ENCODE results near the gene MAST3.

Gene MAST3

GRCh38 chr19:18097217-18097992 lies at the start of gene MAST3:
MAST3 (plus strand) TSS chr19:18097778; CDS start chr19:18097793, 15 bp downstream.
- DNase-seq, result peak; percentile 69 to 77

GRCh38 chr19:18049385-18049784 lies 48.2 kb upstream of the MAST3 start:
- DNase-seq, result no peak

DNA sequence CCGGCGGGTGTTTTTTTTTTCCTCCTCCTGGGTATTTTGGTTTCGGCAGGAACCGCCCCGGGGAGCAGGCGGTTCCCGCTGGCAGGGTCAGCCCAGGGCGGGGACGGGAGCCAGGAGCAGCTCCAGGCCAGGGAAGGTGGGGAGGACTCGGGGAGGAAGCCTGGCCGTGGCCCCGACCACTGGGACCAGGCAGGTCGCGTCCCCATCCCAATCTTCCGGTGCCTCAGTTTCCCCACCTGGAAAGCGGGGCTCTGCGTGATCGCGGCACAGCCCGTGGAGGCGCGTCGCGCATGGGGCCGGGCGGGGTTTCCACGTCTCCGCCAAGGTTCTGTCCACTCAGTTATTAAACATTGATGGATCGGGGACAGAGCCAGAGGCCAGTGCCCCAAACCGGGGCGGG lies 45.7 kb upstream of the MAST3 start:
- DNase-seq, result no peak

DNA sequence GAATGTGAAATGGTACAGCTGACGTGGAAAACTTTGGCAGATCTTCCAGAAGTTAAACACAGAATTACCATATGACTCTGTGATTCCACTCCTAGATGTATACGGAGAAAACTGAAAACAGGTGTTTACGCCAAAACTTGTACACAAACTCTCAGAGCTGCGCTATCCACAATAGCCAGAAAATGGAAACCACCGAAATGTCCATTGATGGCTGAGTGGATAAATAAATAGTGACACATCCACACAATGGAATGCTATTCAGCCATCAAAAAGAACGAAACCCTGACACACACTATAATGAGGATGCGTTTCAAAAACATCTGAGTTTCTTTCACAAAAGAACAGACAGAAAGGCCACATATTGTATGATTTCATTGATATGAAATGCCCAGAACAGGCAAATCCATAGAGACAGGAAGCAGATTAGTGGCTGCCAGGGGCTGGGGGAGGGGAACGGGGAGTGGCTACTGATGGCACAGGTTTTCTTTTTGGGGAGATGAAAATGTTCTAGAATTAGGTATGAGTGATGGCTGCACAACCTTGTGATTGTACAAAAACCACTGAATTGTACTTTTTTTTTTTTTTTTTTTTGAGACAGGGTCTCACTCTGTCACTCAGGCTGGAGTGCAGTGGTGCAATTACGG lies 43.9 kb upstream of the MAST3 start:
- DNase-seq, result no peak

- DNase-seq, result no peak
Measured at GRCh38 chr19:18055967-18056366, 41.6 kb upstream of the MAST3 start.

DNA sequence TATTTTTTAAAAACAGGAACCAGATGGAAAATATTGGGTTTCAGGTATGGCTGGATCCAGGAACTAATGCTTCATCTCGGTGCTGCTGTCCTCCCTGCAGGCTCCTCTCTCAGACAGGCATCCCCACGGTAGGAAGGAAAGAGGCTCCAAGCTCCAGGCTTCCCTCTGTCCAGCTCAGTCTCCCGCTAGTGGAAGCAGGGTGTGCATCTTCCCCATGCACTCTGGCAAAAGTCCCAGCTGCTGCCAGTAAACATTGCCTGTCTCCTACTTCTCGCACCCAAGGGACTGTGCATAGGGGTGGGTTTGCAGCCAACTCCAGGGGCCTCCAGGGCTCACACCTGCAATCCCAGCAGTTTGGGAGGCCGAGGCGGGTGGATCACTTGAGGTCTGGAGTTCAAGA lies 40.0 kb upstream of the MAST3 start:
- no peak for DNase-seq

- DNase-seq, result peak; percentile 62 to 67
Measured at GRCh38 chr19:18058208-18059009, 39.2 kb upstream of the MAST3 start.

DNA sequence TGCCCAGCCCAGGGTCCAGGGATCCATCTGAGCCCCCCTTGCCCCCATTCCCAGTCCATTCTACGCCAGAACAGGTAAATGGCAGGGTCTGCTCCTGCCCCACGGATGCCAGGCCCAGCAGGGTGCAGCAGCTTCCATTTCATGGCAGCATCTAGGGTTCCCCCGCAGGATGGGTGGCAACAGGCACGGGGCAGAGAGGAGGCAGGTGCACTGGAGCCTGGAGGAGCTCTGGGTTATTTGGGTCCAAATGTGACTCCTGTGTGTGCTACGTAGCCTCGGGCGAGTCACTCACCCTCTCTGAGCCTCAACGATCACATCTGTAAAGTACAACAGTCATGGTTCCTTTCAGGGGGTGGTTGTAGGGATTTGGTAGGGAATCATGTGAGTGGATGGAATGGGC lies 38.3 kb upstream of the MAST3 start:
- DNase-seq, result no peak

- no peak for DNase-seq
Measured at GRCh38 chr19:18059902-18060301, 37.7 kb upstream of the MAST3 start.

DNA sequence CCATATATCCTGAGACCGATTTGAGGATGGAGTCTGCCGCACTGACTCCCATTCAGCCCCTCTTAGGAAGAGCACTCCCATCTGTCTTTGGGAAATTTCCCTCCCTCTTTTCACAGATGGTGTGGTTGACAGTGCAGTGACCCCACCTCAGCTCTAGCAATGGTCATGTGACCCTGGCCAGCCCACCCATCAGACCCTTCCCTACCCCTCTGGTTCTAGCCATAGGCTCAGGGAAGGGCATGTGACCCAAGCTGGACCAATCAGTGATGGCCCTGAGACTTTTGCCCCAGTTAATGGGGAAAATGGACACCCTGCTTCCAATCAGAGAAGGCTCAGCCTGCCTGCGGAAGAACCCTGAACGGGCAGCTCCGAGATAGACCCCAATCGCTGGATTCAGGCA lies 37.1 kb upstream of the MAST3 start:
- no peak for DNase-seq

- peak in 1 of 2 experiments; percentile 13 for DNase-seq
Measured at GRCh38 chr19:18062028-18062427, 35.5 kb upstream of the MAST3 start.

GRCh38 chr19:18063463-18063862 lies 34.1 kb upstream of the MAST3 start:
- DNase-seq, result no peak

DNA sequence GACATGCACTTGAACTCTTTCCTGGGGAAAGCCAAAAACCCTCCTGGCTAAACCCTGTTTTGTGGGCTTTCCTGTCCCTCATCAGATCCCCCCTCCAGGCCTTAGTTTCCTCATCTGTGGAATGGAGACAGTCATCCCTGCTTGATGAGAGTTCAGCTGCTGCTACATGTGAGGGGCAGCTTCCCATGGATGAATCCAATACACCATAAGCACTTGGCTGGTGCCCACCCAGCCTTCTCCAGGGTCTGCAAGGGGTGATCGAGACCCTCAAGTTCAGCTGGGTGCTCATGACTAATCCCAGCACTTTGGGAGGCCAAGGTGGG lies 32.4 kb upstream of the MAST3 start:
- no peak for DNase-seq

DNA sequence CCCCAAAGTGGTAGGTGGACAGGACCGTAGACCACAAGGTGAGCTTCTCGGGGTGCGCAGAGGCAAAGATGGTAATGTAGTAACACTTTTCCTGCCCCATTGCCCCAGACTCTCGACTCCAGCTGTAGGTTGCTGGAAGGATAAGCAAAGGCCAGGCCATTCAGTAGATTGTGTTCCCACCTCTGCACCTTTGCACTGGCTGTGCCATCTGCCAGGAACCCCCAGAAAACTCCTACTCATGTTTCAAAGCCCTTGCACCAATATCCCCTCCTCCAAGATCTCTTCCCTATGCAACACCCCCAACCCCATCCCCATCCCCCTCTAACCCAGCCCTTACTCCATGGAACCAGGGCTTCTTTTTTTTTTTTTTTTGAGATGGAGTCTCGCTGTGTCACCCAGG lies 29.2 kb upstream of the MAST3 start:
- no peak for DNase-seq

GRCh38 chr19:18069383-18069782 lies 28.2 kb upstream of the MAST3 start:
- DNase-seq, result no peak

- DNase-seq, result no peak
Measured at GRCh38 chr19:18070181-18070580, 27.4 kb upstream of the MAST3 start.

DNA sequence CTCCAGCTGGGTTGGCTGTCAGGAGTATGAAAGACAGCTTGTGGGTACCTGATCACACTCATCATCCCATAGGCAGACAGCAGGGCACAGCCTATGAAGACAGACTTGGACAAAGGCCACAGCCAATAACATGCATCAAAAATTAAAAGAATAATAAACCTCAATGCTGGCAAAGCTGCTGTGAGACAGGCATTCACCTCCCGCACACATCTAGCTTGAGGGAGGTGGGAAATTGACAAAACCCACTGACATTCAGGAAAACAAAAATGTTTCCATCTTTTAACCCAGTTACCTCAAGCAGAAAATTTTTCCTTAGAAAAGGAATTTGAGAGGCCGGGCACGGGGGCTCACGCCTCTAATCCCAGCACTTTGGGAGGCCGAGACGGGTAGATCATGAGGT lies 25.2 kb upstream of the MAST3 start:
- no peak for DNase-seq

GRCh38 chr19:18073197-18073596 lies 24.4 kb upstream of the MAST3 start:
- DNase-seq, result no peak

DNA sequence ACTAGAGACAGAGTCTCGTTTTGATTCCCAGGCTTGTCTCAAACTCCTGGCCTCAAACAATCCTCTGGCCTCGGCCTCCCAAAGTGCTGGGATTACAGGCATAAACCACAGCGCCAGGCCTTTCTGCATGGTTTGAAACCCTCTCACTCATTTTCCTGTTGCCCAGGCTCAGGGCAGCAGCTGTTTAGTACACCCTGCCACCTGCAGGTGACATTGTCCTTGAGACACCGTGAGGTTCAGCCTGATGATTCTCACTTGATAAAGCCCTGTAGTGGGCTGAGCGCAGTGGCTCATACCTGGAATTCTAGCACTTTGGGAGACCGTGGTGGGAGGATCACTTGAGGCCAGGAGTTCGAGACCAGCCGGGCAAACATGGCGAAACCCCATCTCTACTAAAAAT lies 23.4 kb upstream of the MAST3 start:
- no peak for DNase-seq

DNA sequence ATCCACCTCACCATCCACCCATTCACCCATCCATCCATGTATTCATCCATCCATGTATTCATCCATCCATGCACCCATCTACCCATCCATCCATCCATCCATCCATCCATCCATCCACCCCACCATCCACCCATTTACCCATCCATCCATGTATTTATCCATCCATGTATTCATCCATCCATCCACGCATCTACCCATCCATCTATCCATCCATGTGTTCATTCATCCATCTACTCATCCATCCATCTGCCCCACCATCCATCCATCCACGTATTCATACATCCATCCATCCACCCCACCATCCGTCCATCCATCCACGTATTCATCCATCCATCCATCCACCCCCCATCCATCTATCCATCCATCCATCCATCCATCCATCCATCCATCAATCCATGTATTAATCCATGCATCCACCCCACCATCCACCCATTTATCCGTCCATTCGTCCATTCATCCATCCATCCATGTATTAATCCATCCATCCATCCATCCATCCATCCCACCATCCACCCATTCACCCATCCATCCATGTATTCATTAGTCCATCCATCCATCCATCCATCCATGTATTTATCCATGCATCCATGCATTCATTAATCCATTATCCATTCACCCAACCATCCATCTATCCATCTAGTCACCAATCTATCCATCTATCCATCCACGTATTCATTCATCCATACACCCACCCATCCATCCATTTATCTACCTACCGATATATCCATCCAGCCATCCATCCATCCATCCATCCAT lies 13.5 kb upstream of the MAST3 start:
- no peak for DNase-seq

DNA sequence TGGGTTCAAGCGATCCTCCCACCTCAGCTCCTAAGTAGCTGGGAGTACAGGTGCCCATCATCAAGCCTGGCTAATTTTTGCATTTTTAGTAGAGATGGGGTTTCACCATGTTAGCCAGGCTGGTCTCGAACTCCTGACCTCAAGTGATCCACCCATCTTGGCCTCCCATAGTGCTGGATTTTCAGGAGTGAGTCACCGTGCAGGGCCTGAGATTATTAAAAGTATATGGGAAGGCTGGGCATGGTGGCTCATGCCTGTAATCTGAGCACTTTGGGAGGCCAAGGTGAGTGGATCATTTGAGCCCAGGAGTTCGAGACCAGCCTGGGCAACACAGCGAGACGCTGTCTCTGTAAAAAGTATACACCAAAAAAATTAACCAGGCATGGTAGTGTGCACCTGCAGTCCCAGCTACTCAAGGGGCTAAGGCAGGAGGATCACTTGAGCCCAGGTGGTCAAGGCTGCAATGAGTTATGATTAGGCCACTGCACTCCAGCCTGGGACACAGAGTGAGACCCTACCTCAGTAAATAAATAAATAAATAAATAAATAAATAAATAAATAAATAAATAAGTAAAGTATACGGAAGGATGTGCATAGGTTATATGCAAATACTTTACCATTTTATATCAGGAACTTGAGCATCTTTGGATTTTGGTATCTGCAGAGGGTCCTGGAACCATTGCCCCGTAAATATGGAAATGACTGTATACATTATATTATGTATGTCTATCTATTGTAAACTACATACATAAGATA lies 11.7 kb upstream of the MAST3 start:
- DNase-seq, result no peak

- no peak for DNase-seq
Measured at GRCh38 chr19:18086590-18087138, 10.9 kb upstream of the MAST3 start, which contains the start of gene IL12RB1. IL12RB1 (minus strand) TSS chr19:18086934; CDS start chr19:18086823, 111 bp downstream.

All from NCI-H2081 (cell line).